ENCODE results near the gene GPR35. TPM values are rescaled to one million over a fixed set of nuclear protein-coding genes. Genes with fewer than 3 reads are reported as not detected.
A peak's percentile ranks its signal among the peaks of the same experiment; 100 is the strongest.
"Not testable (repeated sequence)": the region's sequence is repeated elsewhere in the genome, so short reads cannot be mapped to it uniquely, and the experiment has no call there.

Gene GPR35
- total RNA-seq, 1 donor from 2014 or later = 5.4 TPM

DNA sequence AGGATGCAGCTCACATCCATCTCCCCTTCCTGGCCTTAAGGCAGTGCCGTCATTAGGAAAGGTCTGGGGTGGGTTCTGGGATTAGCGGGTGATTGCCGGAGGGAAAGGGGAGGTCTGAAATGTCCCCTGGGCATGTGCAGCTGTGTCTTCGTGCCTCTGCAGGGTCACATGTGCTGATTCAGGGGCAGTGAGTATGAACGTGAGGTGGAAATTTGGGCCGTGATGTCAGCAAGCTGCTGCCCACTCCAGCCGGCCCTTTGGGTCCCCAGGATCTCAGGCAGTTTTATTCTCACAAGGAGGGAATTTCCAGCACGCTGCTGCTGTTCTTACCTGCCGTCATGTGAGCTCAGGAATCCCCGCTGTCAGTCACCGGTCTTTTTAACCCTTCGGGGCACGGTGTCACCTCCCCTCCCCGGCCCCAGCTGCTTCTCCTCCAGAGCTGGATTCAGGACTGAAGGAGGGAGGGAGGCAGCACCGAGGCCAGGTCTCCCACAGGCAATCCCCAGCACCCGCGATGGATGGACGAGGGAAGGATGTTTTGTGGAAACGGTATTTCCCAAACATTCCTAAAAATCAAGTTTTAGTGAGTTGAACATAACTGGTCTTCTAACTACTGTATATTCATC, 23.5 kb downstream of the GPR35 start:
- H3K9me3 Mint-ChIP-seq = no peaks in the 10 kb centered on the region
- H3K4me3 Mint-ChIP-seq = no peak overlapping the region
- TF ChIP-seq, protein P1, sequence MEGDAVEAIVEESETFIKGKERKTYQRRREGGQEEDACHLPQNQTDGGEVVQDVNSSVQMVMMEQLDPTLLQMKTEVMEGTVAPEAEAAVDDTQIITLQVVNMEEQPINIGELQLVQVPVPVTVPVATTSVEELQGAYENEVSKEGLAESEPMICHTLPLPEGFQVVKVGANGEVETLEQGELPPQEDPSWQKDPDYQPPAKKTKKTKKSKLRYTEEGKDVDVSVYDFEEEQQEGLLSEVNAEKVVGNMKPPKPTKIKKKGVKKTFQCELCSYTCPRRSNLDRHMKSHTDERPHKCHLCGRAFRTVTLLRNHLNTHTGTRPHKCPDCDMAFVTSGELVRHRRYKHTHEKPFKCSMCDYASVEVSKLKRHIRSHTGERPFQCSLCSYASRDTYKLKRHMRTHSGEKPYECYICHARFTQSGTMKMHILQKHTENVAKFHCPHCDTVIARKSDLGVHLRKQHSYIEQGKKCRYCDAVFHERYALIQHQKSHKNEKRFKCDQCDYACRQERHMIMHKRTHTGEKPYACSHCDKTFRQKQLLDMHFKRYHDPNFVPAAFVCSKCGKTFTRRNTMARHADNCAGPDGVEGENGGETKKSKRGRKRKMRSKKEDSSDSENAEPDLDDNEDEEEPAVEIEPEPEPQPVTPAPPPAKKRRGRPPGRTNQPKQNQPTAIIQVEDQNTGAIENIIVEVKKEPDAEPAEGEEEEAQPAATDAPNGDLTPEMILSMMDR (IDR thresholded peaks at IDR 0.05; ENCODE audit: unreplicated experiment) = no peak
- H3K4me1 Mint-ChIP-seq = no peaks in the 10 kb centered on the region
- H3K27ac Mint-ChIP-seq = no peak overlapping the region
- DNase-seq (ENCODE audit: low spot score in 2 of 2, unreplicated experiment in 2 of 2) = peak in 1 of 2 experiments; percentile 36
- H3K27me3 Mint-ChIP-seq (ENCODE audit: low read depth) = peaks cover 79% of the 10 kb centered on the region
- no peaks in the 10 kb centered on the region for H3K36me3 Mint-ChIP-seq

DNA sequence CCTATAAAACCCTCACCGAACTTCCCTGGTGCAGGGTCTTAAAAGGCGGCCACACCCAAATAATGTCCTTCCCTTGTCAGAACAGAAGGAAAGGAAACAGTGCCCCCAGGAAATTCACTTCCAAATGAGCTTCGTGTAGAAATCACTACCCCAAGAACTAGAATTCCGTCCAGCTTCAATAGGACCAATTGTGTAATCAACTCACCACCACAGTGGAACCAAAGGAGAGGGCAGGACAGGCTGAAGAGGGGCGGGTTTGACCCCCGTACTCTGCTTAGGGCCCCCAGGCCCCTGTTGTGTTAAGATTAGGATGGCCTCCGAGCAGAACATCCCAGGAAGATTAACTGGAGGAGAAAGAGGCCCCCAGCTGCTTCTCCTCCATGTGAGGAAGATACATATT, 24.1 kb downstream of the GPR35 start:
- H3K36me3 Mint-ChIP-seq = no peaks in the 10 kb centered on the region
- H3K9me3 Mint-ChIP-seq = no peaks in the 10 kb centered on the region
- peaks cover 77% of the 10 kb centered on the region for H3K27me3 Mint-ChIP-seq (ENCODE audit: low read depth)
- H3K4me3 Mint-ChIP-seq = no peak overlapping the region
- peak in 1 of 2 experiments; percentile 20 for DNase-seq (ENCODE audit: low spot score in 2 of 2, unreplicated experiment in 2 of 2)
- H3K4me1 Mint-ChIP-seq = no peaks in the 10 kb centered on the region
- TF ChIP-seq, protein P1 (IDR thresholded peaks at IDR 0.05; ENCODE audit: unreplicated experiment) = no peak
- no peak overlapping the region for H3K27ac Mint-ChIP-seq

DNA sequence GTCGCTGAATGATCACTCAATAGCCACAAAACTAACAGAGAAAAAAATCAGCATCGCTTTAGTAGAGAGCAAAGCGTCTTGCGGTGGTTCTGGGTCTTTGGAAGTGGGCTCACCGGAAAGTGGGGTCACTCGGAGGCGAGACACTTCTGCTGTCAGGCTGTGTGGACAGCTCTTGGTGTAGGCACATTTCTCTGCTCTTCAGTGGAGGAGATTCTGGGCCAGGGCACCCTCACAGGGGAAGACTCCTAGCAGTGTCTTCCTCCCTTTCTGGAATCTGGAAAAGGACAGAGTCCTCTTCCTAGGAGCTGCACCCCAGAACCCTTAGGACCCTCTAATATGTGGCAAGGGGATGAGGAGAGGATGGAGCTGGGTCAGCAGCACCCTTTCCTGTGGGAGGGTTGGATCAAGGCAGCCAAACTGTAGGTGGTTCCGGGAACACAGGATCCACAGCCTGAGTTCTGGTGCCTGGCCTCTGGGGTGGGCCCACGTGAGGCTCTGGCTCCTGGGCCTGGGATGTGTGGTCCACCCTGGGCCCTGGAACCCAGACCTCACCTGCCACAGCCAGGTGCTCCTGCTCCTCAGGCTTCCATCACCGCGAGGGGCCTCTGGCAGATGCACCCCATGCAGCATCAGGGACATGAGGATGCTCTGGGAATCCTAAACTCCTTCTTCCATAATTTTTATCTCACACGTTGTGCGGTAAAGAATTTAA, 25.1 kb downstream of the GPR35 start:
- Mint-ChIP-seq H3K27ac (no peak overlapping the region), H3K4me3 (no peak overlapping the region), H3K27me3 (ENCODE audit: low read depth) (peaks cover 82% of the 10 kb centered on the region), H3K9me3 (peaks cover 7% of the 10 kb centered on the region), H3K4me1 (no peaks in the 10 kb centered on the region), H3K36me3 (no peaks in the 10 kb centered on the region)
- TF ChIP-seq, protein P1 (IDR thresholded peaks at IDR 0.05; ENCODE audit: unreplicated experiment) = no peak
- peak in 1 of 2 experiments; percentile 25 for DNase-seq (ENCODE audit: low spot score in 2 of 2, unreplicated experiment in 2 of 2)

DNA sequence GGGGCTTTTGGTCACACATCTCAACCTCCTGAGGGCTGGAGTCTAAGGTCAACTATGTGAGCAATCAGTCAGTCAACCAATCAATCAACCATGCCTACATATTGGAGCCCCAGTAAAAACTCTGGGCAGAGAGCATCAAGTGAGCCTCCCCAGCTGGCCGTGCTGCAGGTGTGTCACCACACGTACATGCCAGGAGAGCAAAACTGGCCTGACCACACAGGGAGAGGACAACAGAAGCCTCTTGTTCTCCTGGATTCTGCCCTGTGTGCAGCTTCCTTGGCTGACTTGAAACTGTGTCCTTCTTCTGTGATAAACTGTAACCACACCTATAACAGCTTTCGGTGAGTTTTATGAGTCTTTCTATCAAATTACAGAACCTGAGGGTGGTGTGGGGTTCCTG, 25.9 kb downstream of the GPR35 start:
- H3K4me3 Mint-ChIP-seq = no peak overlapping the region

DNA sequence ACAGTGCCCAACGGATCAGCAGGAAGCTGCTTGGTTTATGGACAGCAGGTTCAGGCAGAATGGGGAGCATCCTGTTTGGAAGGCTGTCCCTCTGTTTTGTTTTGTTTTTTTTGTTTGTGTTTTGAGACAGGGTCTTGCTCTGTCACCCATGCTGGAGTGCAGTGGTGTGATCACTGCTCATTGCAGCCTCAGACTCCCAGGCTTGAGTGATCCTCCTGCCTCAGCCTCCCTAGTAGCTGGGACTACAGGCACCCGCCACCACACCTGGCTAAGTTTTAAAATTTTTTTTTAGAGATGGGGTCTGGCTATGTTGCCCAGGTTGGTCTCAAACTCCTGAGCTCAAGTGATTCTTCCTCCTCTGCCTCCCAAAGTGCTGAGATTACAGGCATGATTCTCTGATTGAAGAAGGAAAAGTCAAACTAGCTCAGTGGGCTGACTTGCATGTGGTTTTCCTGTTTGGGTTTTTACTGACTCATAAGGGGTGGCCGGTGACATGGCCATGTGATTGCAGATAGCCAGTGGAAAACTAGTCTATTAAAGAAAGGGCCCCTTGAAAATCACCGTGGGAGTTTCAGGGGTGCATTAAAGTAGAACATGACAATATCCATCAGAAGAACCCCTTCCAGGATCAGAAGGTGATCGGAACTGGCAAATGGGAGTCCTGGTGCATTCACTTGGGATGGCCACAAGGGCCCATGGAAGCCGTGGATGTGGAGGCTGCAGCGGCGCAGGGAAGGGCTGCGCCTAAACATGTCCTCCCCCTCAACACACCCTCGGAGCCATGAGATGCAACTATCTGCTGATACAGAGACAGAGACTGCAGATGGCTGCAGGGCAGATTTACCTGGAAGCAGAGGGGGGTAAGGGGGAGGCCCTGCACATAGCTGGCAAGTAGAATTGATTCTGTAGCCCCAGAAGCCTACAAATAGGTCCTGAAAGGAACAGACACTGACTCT, 30.9 kb downstream of the GPR35 start:
- no peaks in the 10 kb centered on the region for H3K36me3 Mint-ChIP-seq
- peaks cover 7% of the 10 kb centered on the region for H3K9me3 Mint-ChIP-seq
- H3K4me1 Mint-ChIP-seq = no peaks in the 10 kb centered on the region
- DNase-seq (ENCODE audit: low spot score in 2 of 2, unreplicated experiment in 2 of 2) = no peak
- H3K27ac Mint-ChIP-seq = no peak overlapping the region
- TF ChIP-seq, protein P1 (IDR thresholded peaks at IDR 0.05; ENCODE audit: unreplicated experiment) = no peak
- peaks cover 68% of the 10 kb centered on the region for H3K27me3 Mint-ChIP-seq (ENCODE audit: low read depth)
- H3K4me3 Mint-ChIP-seq = no peak overlapping the region

More for the DNA sequence above, 25.9 kb downstream of the GPR35 start:
- Mint-ChIP-seq H3K27ac (no peak overlapping the region), H3K27me3 (ENCODE audit: low read depth) (peaks cover 78% of the 10 kb centered on the region), H3K4me1 (no peaks in the 10 kb centered on the region), H3K36me3 (no peaks in the 10 kb centered on the region), H3K9me3 (peaks cover 7% of the 10 kb centered on the region)
- DNase-seq (ENCODE audit: low spot score in 2 of 2, unreplicated experiment in 2 of 2) = no peak
- TF ChIP-seq, protein P1 (IDR thresholded peaks at IDR 0.05; ENCODE audit: unreplicated experiment) = no peak

DNA sequence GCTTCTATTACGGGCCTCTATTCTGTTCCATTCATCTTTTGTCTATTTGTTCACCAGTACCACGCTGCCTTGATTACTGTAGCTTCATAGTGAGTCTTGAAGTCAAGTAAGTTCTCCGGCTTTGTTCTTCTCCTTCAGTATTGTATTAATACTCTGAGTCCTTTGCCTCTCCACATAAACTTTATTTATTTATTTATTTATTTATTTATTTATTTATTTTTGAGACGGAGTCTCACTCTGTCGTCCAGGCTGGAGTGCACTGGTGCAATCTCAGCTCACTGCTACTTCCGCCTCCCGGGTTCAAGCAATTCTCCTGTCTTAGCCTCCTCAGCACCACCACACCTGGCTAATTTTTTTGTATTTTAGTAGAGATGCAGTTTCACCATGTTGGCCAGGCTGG, 34.6 kb downstream of the GPR35 start:
- H3K9me3 Mint-ChIP-seq; H3K4me1 Mint-ChIP-seq; DNase-seq (ENCODE audit: low spot score in 2 of 2, unreplicated experiment in 2 of 2); H3K36me3 Mint-ChIP-seq; H3K4me3 Mint-ChIP-seq; H3K27ac Mint-ChIP-seq: not testable (repeated sequence)
- peaks cover 57% of the 10 kb centered on the region for H3K27me3 Mint-ChIP-seq (ENCODE audit: low read depth)

All from mesothelial cell of epicardium (in vitro differentiated cells).